G401.6 (cell line): Measurements from ENCODE around the gene ADARB2.

Experiments
- FAIRE-seq: peaks from 2 replicates; lab custom pipeline; 2012; peaks lifted over from hg19 to GRCh38; lab: Jason Lieb, UNC

ADARB2 gene

GRCh38 chr10:1151076-1152033 is 586.0 kb downstream of the ADARB2 start:
- no peak for FAIRE-seq

GRCh38 chr10:1150638-1150955 is 586.7 kb downstream of the ADARB2 start:
- FAIRE-seq: no peak

GRCh38 chr10:1149793-1150637 is 587.3 kb downstream of the ADARB2 start:
- no peak for FAIRE-seq

- no peak for FAIRE-seq
Observed at GRCh38 chr10:1148855-1149605, 588.3 kb downstream of the ADARB2 start.

- FAIRE-seq: no peak
Observed at GRCh38 chr10:1147810-1148209, 589.5 kb downstream of the ADARB2 start.

GRCh38 chr10:1142596-1142995 is 594.7 kb downstream of the ADARB2 start:
- no peak for FAIRE-seq

- FAIRE-seq: no peak
Observed at GRCh38 chr10:1141701-1142100, 595.6 kb downstream of the ADARB2 start.

- no peak for FAIRE-seq
Observed at GRCh38 chr10:1141261-1141660, 596.1 kb downstream of the ADARB2 start.

- no peak for FAIRE-seq
Observed at GRCh38 chr10:1138529-1138928, 598.8 kb downstream of the ADARB2 start.

GRCh38 chr10:1137499-1138163 is 599.7 kb downstream of the ADARB2 start:
- FAIRE-seq: no peak

- FAIRE-seq: no peak
Observed at GRCh38 chr10:1136268-1136667, 601.1 kb downstream of the ADARB2 start.

- FAIRE-seq: no peak
Observed at GRCh38 chr10:1134156-1134555, 603.2 kb downstream of the ADARB2 start.

GRCh38 chr10:1133495-1134045 is 603.8 kb downstream of the ADARB2 start:
- no peak for FAIRE-seq

GRCh38 chr10:1132584-1132983 is 604.7 kb downstream of the ADARB2 start:
- no peak for FAIRE-seq

- FAIRE-seq: no peak
Observed at GRCh38 chr10:1130995-1131790, 606.1 kb downstream of the ADARB2 start.

- no peak for FAIRE-seq
Observed at GRCh38 chr10:1130226-1130625, 607.1 kb downstream of the ADARB2 start.

- FAIRE-seq: no peak
Observed at GRCh38 chr10:1128649-1129048, 608.7 kb downstream of the ADARB2 start.

- FAIRE-seq: no peak
Observed at GRCh38 chr10:1128115-1128514, 609.2 kb downstream of the ADARB2 start.

GRCh38 chr10:1127629-1128028 is 609.7 kb downstream of the ADARB2 start:
- FAIRE-seq: no peak
